Cerebellar nuclear complex (tissue), 1 donor: ENCODE results near the gene AIP.
"Not testable (repeated sequence)": the region's sequence is repeated elsewhere in the genome, so short reads cannot be mapped to it uniquely, and the experiment has no call there.

Experiments used
- DNase-seq, 2 experiments: peaks; one replicate each; lab custom pipeline; 2025; lab: John Stamatoyannopoulos, UW

Gene AIP

DNA sequence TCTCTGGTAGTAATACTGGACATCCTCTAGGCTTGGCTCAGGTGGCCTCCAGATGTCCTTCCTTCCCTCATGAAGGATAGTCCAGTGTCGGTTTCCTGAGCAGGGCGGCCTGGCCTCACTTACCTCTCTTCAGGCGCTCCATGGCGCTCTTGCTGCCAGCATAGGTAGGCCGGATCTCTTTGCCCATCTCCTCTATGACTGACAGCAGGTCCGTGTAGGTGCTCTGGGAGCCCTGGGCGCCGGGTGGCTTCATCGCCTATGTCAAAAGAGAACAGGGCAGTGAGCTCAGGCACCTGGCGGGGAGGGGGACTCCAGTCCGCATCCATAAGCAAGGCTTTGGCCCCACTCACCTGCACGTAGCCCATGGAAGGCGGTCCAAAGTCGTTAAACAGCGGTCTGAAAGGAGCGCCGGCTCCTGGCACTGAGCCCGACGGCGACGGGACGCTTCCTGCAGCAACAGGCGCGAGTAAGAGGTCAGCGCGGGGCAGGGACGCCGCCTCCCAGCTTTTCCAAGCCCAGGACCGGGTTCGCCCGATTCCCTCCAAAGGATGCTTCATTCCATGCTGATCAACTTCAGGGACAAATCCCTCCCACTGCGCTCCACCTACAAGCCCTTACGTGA is 24.5 kb downstream of the AIP start:
- DNase-seq: no peak

GRCh38 chr11:67507864-67508485 is 25.1 kb downstream of the AIP start, which contains the start of gene CDK2AP2:
CDK2AP2 (minus strand) TSS chr11:67508162; CDS start chr11:67508082, 80 bp downstream.
- peak; percentile 72 to 96 for DNase-seq

- peak; percentile 59 to 81 for DNase-seq
Measured at GRCh38 chr11:67508486-67509121, 25.8 kb downstream of the AIP start.

DNA sequence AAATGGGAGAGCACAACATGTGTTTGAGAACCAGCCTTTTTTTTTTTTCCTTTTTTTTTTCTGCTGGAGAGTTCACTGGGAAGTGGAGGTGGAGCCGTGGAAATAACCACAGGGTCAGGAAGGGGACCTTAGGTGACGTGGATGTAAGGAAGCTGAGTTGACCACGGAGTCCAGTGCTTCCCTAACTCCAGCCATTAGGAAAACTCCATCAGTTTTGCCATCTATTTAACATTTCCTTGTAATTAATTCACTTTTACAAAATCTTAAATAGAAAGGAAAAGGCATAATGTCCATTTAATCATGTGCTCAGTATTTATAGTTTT is 27.2 kb downstream of the AIP start:
- no peak for DNase-seq

- DNase-seq: not testable (repeated sequence)
Measured at GRCh38 chr11:67511558-67511957, 28.7 kb downstream of the AIP start.

GRCh38 chr11:67514116-67514515 is 31.3 kb downstream of the AIP start:
- no peak for DNase-seq

- DNase-seq: no peak
Measured at GRCh38 chr11:67516806-67517205, 34.0 kb downstream of the AIP start.

GRCh38 chr11:67517784-67518552 is 35.1 kb downstream of the AIP start:
- no peak for DNase-seq

DNA sequence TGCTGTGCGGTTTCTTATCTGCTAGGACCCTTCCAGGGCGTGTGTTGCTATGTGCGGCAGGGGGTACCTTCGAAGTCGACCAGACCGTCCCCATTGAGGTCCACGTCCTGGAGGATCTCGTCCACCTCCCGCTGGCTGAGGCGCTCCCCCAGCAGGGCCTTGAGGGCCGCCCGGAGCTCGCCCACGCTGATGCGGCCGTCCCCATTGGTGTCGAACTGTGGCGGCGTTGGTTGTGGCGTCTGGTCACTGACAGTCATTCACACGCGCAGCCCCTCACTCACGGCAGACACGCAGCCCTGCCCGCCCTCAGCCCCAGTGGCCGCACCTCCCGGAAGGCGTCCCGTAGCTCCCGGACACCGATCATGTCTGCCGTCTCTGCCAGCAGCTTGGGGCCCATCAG is 36.9 kb downstream of the AIP start:
- no peak for DNase-seq

DNA sequence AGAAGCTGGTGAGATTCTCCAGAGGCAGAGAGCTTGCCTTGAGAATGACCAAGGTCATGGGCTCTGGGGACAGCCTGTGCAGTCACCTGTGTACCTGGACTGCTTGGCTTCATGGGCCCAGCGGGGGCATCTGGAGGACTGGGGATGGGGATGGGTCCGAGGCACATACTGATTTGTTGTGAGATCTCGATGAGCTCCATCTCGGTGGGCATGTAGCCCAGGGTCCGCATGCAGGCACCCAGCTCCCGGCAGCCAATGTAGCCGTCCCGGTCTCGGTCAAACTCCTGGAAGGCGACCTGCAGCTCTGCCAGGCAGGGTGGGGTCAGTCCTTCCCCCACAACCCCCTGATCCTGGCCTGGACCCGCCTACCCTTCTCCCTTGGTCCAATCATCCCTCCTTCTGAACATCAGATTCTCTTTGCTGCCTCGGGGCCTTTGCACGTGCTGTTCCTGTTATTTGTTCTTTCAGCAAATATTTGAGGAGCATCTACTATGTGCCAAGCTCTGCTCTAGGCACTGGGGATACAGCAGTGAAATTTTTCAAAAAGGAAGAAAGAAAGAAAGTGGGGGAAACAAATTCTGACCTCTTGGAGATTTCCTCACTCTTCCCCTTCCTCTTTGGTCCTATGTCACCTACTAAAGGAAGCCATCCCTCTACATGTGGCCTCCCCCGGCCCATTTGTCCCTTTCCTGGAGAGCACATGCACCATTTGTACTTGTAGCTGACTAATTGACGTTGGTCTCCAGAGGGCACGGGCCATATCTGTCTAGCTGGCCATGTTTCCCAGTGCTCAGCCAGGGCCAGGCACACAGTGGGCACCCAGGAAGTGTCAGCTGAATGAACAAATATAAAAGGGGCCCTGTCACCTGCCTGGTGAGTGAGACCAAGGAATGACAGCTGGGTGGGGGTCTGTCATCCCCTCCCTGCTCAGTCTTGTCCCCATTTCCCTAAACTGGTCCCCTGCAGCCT is 38.3 kb downstream of the AIP start:
- no peak for DNase-seq

DNA sequence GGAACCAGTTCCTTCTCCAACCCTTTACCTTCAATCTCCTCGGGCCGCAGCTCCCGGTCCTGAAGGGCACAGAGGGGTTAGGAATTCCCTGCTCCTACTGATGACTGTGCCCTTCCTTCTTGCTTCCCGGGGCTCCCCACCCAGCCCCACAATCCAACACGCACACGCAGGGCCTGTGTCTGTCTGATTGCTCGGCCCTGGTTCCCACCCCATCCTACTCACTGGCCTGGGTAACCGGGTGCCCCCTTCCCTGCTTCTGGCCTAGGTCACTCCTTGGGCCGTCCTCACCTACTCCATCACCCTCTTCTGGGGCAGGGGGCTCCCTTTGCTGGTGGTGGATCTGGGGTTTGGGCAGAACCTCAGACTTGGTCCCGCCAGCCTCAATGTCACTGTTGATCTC is 39.1 kb downstream of the AIP start:
- DNase-seq: no peak

GRCh38 chr11:67522338-67522737 is 39.5 kb downstream of the AIP start:
- no peak for DNase-seq

GRCh38 chr11:67522844-67523555 is 40.2 kb downstream of the AIP start, which contains the start of gene CABP2:
CABP2 (minus strand) TSS chr11:67523446; CDS start chr11:67523326, 120 bp downstream.
- no peak for DNase-seq

DNA sequence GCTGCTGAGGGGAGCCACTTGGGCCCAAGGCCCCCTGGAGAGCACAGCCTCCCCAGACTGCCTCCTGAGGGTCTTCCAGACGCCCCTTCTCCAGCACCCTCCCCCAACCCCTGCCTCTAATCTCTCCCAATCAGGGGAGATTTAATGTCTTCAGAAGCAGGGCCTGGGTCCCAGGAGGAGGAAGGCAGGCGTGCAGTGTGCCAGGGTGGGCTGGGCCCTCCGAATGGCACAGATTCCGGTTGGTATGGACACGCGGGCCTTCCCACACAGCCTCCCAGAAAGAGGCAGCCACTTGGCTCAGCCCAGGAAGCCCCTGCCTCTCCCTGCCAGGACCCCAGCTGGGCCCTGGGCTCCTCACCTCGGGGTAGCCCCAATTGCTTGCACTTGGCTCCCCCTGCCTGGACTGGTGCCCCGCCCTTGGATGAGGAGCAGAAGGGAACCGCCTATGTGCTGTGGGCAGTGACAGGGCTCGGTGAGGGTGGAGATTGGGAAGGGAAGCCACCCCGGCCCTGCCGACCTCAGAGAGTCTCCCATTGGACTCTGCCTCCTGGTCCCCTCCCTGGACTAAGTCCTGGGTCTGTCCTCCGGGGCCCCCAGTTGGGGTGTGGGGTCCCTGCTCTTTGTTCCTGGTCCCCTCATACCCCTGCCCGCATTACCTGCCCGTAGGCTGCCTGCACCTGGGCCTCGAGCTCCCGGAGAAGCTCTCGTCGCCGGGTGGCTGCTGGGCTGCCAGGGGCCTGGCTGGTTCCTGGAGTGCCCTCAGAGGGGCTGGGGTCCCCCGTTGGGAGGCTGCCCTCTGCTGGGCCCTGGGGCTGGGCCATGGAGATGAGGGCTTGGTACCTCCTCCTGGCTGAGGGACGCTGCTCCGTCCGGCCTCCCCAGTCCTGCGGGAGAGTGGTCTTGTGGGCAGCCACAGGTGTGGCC is 41.0 kb downstream of the AIP start:
- DNase-seq: no peak

DNA sequence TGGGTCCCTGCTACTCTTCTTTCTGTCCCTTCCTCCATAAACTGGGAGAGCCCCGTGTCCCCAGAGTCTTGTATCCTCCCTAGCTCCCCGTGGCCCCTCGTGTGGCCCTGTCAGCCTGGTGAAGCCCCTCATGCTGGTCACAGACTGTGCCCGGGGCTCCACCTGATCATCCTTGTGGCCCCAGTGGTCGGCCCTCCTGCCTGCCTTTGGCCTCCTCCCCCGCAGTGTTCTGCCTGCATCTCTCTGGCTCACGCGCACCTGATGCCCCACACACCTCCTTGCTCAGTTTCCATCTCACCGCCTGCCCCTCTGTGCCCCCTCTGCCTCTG is 41.6 kb downstream of the AIP start:
- DNase-seq: no peak

- no peak for DNase-seq
Measured at GRCh38 chr11:67525275-67525976, 42.6 kb downstream of the AIP start.

DNA sequence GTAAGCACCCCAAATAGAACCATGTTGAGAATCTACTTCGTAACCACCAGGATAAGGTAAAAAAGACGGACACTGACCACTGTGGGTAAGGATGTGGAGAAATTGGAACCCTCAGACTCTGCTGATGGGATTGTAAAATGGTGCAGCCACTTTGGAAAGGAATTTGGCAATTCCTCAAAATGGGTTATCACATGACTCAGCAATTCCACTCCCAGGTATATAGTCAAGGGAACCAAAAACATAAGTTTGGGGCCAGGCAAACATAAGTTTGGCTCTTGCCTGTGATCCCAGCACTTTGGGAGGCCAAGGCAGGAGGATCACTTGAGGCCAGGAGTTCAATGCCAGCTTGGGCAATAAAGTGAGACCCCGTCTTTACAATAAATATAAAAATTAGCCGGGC is 45.5 kb downstream of the AIP start:
- no peak for DNase-seq

DNA sequence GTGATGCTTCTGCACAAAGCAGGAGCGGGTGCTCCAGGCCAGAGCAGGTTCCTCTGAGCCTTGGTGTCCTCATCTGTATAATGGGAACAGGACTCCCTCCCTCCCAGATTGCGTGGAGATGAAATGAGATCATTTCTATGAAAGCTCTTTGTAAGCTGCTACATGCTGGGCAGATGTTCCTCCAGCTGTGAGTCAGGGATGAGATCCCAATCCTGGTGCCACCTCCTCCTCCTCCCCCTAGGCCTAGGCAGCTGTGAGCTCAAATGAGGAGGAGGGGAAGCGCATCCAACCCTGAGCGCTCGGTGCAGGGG is 47.4 kb downstream of the AIP start:
- DNase-seq: no peak

GRCh38 chr11:67532889-67533288 is 50.1 kb downstream of the AIP start:
- DNase-seq: no peak
